GM12892 (cell line): ENCODE measurements around the gene PRSS56.

Experiments
- POLR2A ChIP-seq: IDR thresholded peaks from 2 replicates; pipeline ENCODE4 v1.6.1; 2011; ENCODE audit warnings: low read depth, low read length, control low read depth
- POLR2AphosphoS5 ChIP-seq: IDR thresholded peaks from 2 replicates; pipeline ENCODE4 v1.6.1; 2011; ENCODE audit warnings: low read depth, low read length, control low read depth
- TAF1 ChIP-seq: IDR thresholded peaks from 2 replicates; pipeline ENCODE4 v1.6.1; 2011; ENCODE audit warnings: low read depth, mild to moderate bottlenecking, control low read depth, low read length, borderline replicate concordance

DNA sequence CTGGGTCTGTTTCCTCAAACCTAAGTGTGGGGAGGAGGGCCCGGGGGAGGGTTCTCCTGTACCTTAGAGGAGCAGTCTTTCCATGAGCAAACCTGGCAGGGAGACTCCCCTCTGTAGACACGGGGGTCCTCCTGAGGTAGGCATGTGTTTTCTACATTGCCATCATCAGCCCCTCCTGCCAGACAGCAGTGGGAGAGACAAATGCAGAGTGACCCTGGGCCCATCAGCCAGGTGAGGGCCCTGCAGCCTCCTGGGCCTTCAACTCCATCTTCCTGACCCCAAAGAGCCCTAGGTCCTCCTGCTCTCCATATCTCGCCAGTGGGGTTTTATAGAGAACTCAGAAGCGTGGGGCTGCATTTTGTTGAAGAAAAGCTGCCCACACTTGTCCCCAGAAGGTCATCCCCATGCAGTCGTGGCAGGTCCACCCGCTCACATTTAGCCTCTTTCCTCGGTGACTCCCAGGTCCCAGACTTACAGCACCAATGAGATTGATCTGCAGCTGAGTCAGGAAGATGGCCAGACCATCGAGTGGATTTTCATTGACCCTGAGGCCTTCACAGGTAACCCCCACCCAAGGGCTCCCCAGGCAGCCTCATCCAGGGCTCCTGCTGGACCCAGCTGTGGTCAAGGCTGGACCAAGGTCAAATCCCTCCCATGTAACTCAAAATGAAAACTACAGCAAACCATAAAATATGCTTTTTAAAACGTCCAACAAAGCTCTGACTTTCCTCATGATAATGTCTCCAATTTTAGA is 21.9 kb downstream of the PRSS56 start:
- TF ChIP-seq POLR2AphosphoS5 (no peak), POLR2A (no peak), TAF1 (no peak)
